Heart left ventricle (tissue), 16 donors: Measurements from ENCODE around the gene GRB2. TPM values are rescaled to one million over a fixed set of nuclear protein-coding genes. Genes with fewer than 3 reads are reported as not detected.

Source experiments
- ATAC-seq, 4 donors: fragments of 200-7000 bp; cut with Tn5 transposase; one replicate each; pipeline ENCODE4 v1.9.1; 2020 to 2022; ENCODE audit warnings: moderate library complexity in 4 of 4, mild to moderate bottlenecking in 3 of 4, moderate number of reproducible peaks in 1 of 4
- DNase-seq, 5 donors: peaks; one replicate each; pipeline ENCODE4 v3.0.0-alpha.2; 2020
- H3K27ac ChIP-seq, 12 donors: fragments of 200-600 bp; sonication (generic) in 4 of 12; one replicate each; pipeline versions ENCODE4 v1.5.0 to v1.8.0; 2016 to 2022; ENCODE audit warnings: mild to moderate bottlenecking in 2 of 12
- H3K27me3 ChIP-seq, 9 donors: fragments of 200-600 bp; sonication (generic) in 2 of 9; one replicate each; pipeline versions ENCODE4 v1.5.1 to v1.8.0; 2016 to 2022; ENCODE audit warnings: mild to moderate bottlenecking in 3 of 9
- H3K36me3 ChIP-seq, 9 donors: fragments of 200-600 bp; sonication (generic) in 2 of 9; one replicate each; pipeline versions ENCODE4 v1.5.0 to v1.8.0; 2018 to 2022; ENCODE audit warnings: mild to moderate bottlenecking in 2 of 9
- H3K4me1 ChIP-seq, 12 donors: fragments of 200-600 bp; sonication (generic) in 4 of 12; one replicate each; pipeline versions ENCODE4 v1.5.0 to v1.8.0; 2016 to 2022; ENCODE audit warnings: mild to moderate bottlenecking in 3 of 12
- H3K4me3 ChIP-seq, 12 donors: fragments of 200-600 bp; sonication (generic) in 4 of 12; one replicate each; pipeline versions ENCODE4 v1.5.0 to v1.8.0; 2017 to 2022; ENCODE audit warnings: mild to moderate bottlenecking in 9 of 12, moderate library complexity in 4 of 12
- H3K9me3 ChIP-seq, 12 donors: fragments of 200-600 bp; sonication (generic) in 4 of 12; one replicate each; pipeline versions ENCODE4 v1.5.0 to v1.8.0; 2016 to 2022; ENCODE audit warnings: mild to moderate bottlenecking in 1 of 12
- CTCF ChIP-seq, 12 donors: fragments of 200-600 bp; sonication (generic) in 4 of 12; IDR thresholded peaks; one replicate each; pipeline versions ENCODE4 v1.5.0 to v1.8.0; 2018 to 2022; ENCODE audit warnings: antibody characterized with exemption in 12 of 12, mild to moderate bottlenecking in 5 of 12
- POLR2A ChIP-seq, 2 donors: fragments of 450-650 bp; IDR thresholded peaks; one replicate each; pipeline ENCODE4 v1.6.1; 2017; ENCODE audit warnings: antibody characterized with exemption in 2 of 2, mild to moderate bottlenecking in 2 of 2, moderate library complexity in 2 of 2
- WGBS, 4 donors: extraction: QIAGEN DNeasy Blood & Tissue Kit in 2 of 4; methylation state at CpG; one replicate each; pipeline versions ENCODE4 v1.1.5 to v1.1.7; 2013 to 2018; 5-methylcytosine and 5-hydroxymethylcytosine counted together
- intact Hi-C, 10 donors: fragments of 100-400 bp; cut with DNase I; formaldehyde crosslinking; loops; one replicate each; pipeline versions ENCODE4 v1.11.1 to v1.14.2; 2022
- polyA plus RNA-seq, 2 donors: library from polyadenylated mRNA; stranded (reverse); fragments of 200-250 nt; gene quantifications; one replicate each; pipeline ENCODE4 v1.2.3, GENCODE V29; 2013
- total RNA-seq, 9 donors: library from RNA; depleted of rRNA in 2 of 9; stranded (reverse); fragments of >200 nt in 2 of 9; fragmentation: NEBNext Ultra II Directional in 3 of 9; extraction: Animal tissue kit (Norgen Biotek cat#: 25700) in 3 of 9; gene quantifications; one replicate each; pipeline versions ENCODE4 v1.1.0 to v1.2.4, GENCODE V29; 2016 to 2023
- donor health status: ischemic (EF 13 %, LVEDD 7.1; RV severe dilation, severe dysfunction).
- donor health status: healthy with polysubstance abuse.
- donor health status: DM: no; HTN: yes; CAD: no.
- donor health status: DM: no; HTN: no; CAD: no.
- donor health status: ischemic (EF 25% LVEDD 6.9; RV normal size, moderate dysfunction).
- donor health status: ischemic (EF 25% LVEDD 5.7; RV mildly dilated, moderate dysfunction).
- donor health status: healthy.
- donor health status: DM: yes; HTN: yes; CAD: no.
- donor health status: ischemic (EF 35%, LVEDD 5.7; RV mildly dilated, moderate dysfunction).
- donor health status: nonischemic (EF 11% LVEDD 7.7; RV severe dilation, severe dysfunction).
- donor health status: DM: yes; HTN: yes; CAD: no.
- donor health status: PGD.
- donor health status: ischemic (EF 29% LVEDD 5.4; RV normal size, mild dysfunction).
- donor health status: nonischemic (EF 23%, LVEDD 6.1; RV moderate dilation, normal function).

GRB2 gene
- total and polyA plus RNA-seq, 11 donors: 24.5 to 145 (median 67.7) TPM

- DNase-seq (no peak), ATAC-seq (no peak)
- Histone ChIP-seq H3K4me3 (no peak overlapping the region), H3K4me1 (peaks cover 0 to 20% (median 5%) of the 10 kb centered on the region in 12 donors), H3K27ac (peak overlapping the region in 1 of 12 donors; percentile 73), H3K36me3 (no peaks in the 10 kb centered on the region), H3K27me3 (no peaks in the 10 kb centered on the region), H3K9me3 (no peaks in the 10 kb centered on the region)
- TF ChIP-seq CTCF (IDR thresholded peaks at IDR 0.05) (no peak), POLR2A (IDR thresholded peaks at IDR 0.05) (no peak)
- intact Hi-C loops: no loop called here
- 31 to 50% (median 42%) methylated on average over 11 of the region's 11 CpGs for WGBS, 4 donors
Measured at GRCh38 chr17:75430159-75430974, 24.9 kb upstream of the GRB2 start.

- 81 to 85% (median 83%) methylated on average over 17 of the region's 17 CpGs for WGBS, 4 donors
- intact Hi-C loops: loop anchor here in 7 of 10 donors (5.0 to 10.0 kb wide), 8 partner anchors 46 to 326 kb away; partner anchors contain the start of genes MYO15B (in 3 of the 7), CASKIN2 (in 2 of the 7) and TSEN54 (in 2 of the 7)
- Histone ChIP-seq H3K27me3 (no peaks in the 10 kb centered on the region), H3K4me3 (no peak overlapping the region), H3K27ac (peak overlapping the region in 4 of 12 donors; percentile 10 to 73 (median 33)), H3K9me3 (no peaks in the 10 kb centered on the region), H3K4me1 (peaks cover 0 to 20% (median 5%) of the 10 kb centered on the region in 12 donors), H3K36me3 (no peaks in the 10 kb centered on the region)
- ATAC-seq: peak in 1 of 4 donors; percentile 42
- TF ChIP-seq POLR2A (IDR thresholded peaks at IDR 0.05): no peak
- DNase-seq: no peak
Measured at GRCh38 chr17:75428543-75429469, 23.3 kb upstream of the GRB2 start.

GRCh38 chr17:75418531-75418930, 13.1 kb upstream of the GRB2 start:
- peaks cover 0 to 12% (median 0%) of the 10 kb centered on the region in 12 donors for H3K4me1 ChIP-seq
- H3K27ac ChIP-seq: peak overlapping the region in 1 of 12 donors; percentile 40
- no peaks in the 10 kb centered on the region for H3K9me3 ChIP-seq
- no peak for ATAC-seq
- 64 to 76% (median 73%) methylated on average over 5 of the region's 5 CpGs for WGBS, 4 donors
- no peaks in the 10 kb centered on the region for H3K36me3 ChIP-seq
- no peak for DNase-seq
- H3K4me3 ChIP-seq: no peak overlapping the region
- no peak for TF ChIP-seq CTCF (IDR thresholded peaks at IDR 0.05)
- TF ChIP-seq POLR2A (IDR thresholded peaks at IDR 0.05): no peak
- H3K27me3 ChIP-seq: no peaks in the 10 kb centered on the region
- intact Hi-C loops: loop anchor here in 1 of 10 donors (10.0 kb wide), 1 partner anchor 304 kb away; no protein-coding TSS in a partner anchor

- DNase-seq (peak in 3 of 5 donors; percentile 36 to 47 (median 46)), ATAC-seq (peak; percentile 71 to 84 (median 76))
- H3K4me3 ChIP-seq: no peak overlapping the region
- H3K36me3 ChIP-seq: no peaks in the 10 kb centered on the region
- no peaks in the 10 kb centered on the region for H3K9me3 ChIP-seq
- no peak for TF ChIP-seq POLR2A (IDR thresholded peaks at IDR 0.05)
- TF ChIP-seq CTCF (IDR thresholded peaks at IDR 0.05): no peak
- intact Hi-C loops: loop anchor here in 1 of 10 donors (10.0 kb wide), 1 partner anchor 302 kb away; no protein-coding TSS in a partner anchor
- 41 to 45% (median 44%) methylated on average over 9 of the region's 9 CpGs for WGBS, 4 donors
- peak overlapping the region in 7 of 12 donors; percentile 39 to 54 (median 42) for H3K27ac ChIP-seq
- peaks cover 0 to 15% (median 1%) of the 10 kb centered on the region in 12 donors for H3K4me1 ChIP-seq
- H3K27me3 ChIP-seq: no peaks in the 10 kb centered on the region
Measured at GRCh38 chr17:75417054-75417580, 11.6 kb upstream of the GRB2 start.
